Thymus (tissue), 11 donors: ENCODE results near the gene POPDC2. TPM values are rescaled to one million over a fixed set of nuclear protein-coding genes. Genes with fewer than 3 reads are reported as not detected.
A peak's percentile ranks its signal among the peaks of the same experiment; 100 is the strongest.

ENCODE experiments used
- DNase-seq, 9 donors: peaks; one replicate each; pipeline ENCODE4 v3.0.0-alpha.2; 2013; ENCODE audit warnings: low spot score in 9 of 9, low read depth in 6 of 9, missing footprints in 1 of 9
- H3K27ac ChIP-seq, 2 donors: one replicate each; pipeline ENCODE4 v1.5.1; 2013; ENCODE audit warnings: control low read depth in 1 of 2, low read depth in 1 of 2, low read length in 1 of 2, mild to moderate bottlenecking in 1 of 2, moderate library complexity in 1 of 2
- H3K27me3 ChIP-seq, 2 donors: one replicate each; pipeline ENCODE4 v1.5.1; 2013; ENCODE audit warnings: low read length in 1 of 2; ENCODE audit not compliant: control insufficient read depth in 2 of 2, insufficient read depth in 1 of 2
- H3K36me3 ChIP-seq, 2 donors: one replicate each; pipeline ENCODE4 v1.5.1; 2013; ENCODE audit warnings: low read length in 1 of 2, mild to moderate bottlenecking in 1 of 2, moderate library complexity in 1 of 2; ENCODE audit not compliant: control insufficient read depth in 2 of 2, insufficient read depth in 2 of 2
- H3K4me1 ChIP-seq, 2 donors: one replicate each; pipeline ENCODE4 v1.5.1; 2013; ENCODE audit warnings: low read length in 2 of 2; ENCODE audit not compliant: control insufficient read depth in 2 of 2, insufficient read depth in 2 of 2
- H3K4me3 ChIP-seq, 2 donors: one replicate each; pipeline ENCODE4 v1.5.1; 2013; ENCODE audit warnings: low read length in 2 of 2, control low read depth in 1 of 2, mild to moderate bottlenecking in 1 of 2
- H3K9me3 ChIP-seq, 2 donors: one replicate each; pipeline ENCODE4 v1.5.1; 2013; ENCODE audit warnings: low read length in 1 of 2, mild to moderate bottlenecking in 1 of 2; ENCODE audit not compliant: control insufficient read depth in 2 of 2, insufficient read depth in 1 of 2
- WGBS: extraction: QIAGEN DNeasy Blood & Tissue Kit; methylation state at CpG from one replicate; pipeline ENCODE4 v1.1.7; 2013; 5-methylcytosine and 5-hydroxymethylcytosine counted together
- polyA plus RNA-seq: library from polyadenylated mRNA; stranded (reverse); fragments of 200-250 nt; gene quantifications from one replicate; pipeline ENCODE4 v1.2.3, GENCODE V29; 2013
- total RNA-seq: library from RNA; stranded (reverse); fragments of 120-200 nt; gene quantifications from one replicate; pipeline ENCODE4 v1.2.4, GENCODE V29; 2013
- donor health status: healthy.

The POPDC2 gene
- total and polyA plus RNA-seq, 2 donors = 3.0 to 8.4 TPM

- Histone ChIP-seq H3K4me3 (no peak overlapping the region), H3K27me3 (no peaks in the 10 kb centered on the region), H3K27ac (no peak overlapping the region), H3K4me1 (peaks cover 0 to 12% of the 10 kb centered on the region in 2 donors), H3K36me3 (peaks cover 0 to 3% of the 10 kb centered on the region in 2 donors), H3K9me3 (no peaks in the 10 kb centered on the region)
- DNase-seq = no peak
- WGBS = 90% methylated on average over 1 of the region's 1 CpG
Observed at GRCh38 chr3:119636249-119636648, 24.1 kb downstream of the POPDC2 start.

- Histone ChIP-seq H3K4me1 (peaks cover 0 to 12% of the 10 kb centered on the region in 2 donors), H3K27me3 (no peaks in the 10 kb centered on the region), H3K27ac (no peak overlapping the region), H3K4me3 (no peak overlapping the region), H3K9me3 (no peaks in the 10 kb centered on the region), H3K36me3 (peaks cover 0 to 3% of the 10 kb centered on the region in 2 donors)
- DNase-seq = no peak
- WGBS = 94% methylated on average over 10 of the region's 10 CpGs
Observed at GRCh38 chr3:119635719-119636118, 24.7 kb downstream of the POPDC2 start.

- no peaks in the 10 kb centered on the region for H3K27me3 ChIP-seq
- 87% methylated on average over 4 of the region's 4 CpGs for WGBS
- H3K27ac ChIP-seq = no peak overlapping the region
- peaks cover 0 to 3% of the 10 kb centered on the region in 2 donors for H3K4me1 ChIP-seq
- DNase-seq = no peak
- no peaks in the 10 kb centered on the region for H3K36me3 ChIP-seq
- no peak overlapping the region for H3K4me3 ChIP-seq
- no peaks in the 10 kb centered on the region for H3K9me3 ChIP-seq
Observed at GRCh38 chr3:119632829-119633228, 27.6 kb downstream of the POPDC2 start.

- Histone ChIP-seq H3K36me3 (no peaks in the 10 kb centered on the region), H3K27me3 (no peaks in the 10 kb centered on the region), H3K9me3 (no peaks in the 10 kb centered on the region), H3K4me3 (no peak overlapping the region), H3K27ac (no peak overlapping the region), H3K4me1 (no peaks in the 10 kb centered on the region)
- 94% methylated on average over 4 of the region's 4 CpGs for WGBS
- DNase-seq = no peak
Observed at GRCh38 chr3:119632216-119632615, 28.2 kb downstream of the POPDC2 start.

GRCh38 chr3:119631516-119631915 is 28.9 kb downstream of the POPDC2 start:
- WGBS = 94% methylated on average over 3 of the region's 3 CpGs

GRCh38 chr3:119630880-119631329 is 29.5 kb downstream of the POPDC2 start:
- Histone ChIP-seq H3K36me3 (no peaks in the 10 kb centered on the region), H3K27ac (no peak overlapping the region), H3K9me3 (no peaks in the 10 kb centered on the region), H3K4me3 (no peak overlapping the region), H3K4me1 (peaks cover 0 to 2% of the 10 kb centered on the region in 2 donors), H3K27me3 (no peaks in the 10 kb centered on the region)
- DNase-seq = no peak
- WGBS = 95% methylated on average over 7 of the region's 7 CpGs

More at GRCh38 chr3:119631516-119631915, 28.9 kb downstream of the POPDC2 start:
- peaks cover 0 to 2% of the 10 kb centered on the region in 2 donors for H3K4me1 ChIP-seq
- H3K9me3 ChIP-seq = no peaks in the 10 kb centered on the region
- no peak overlapping the region for H3K27ac ChIP-seq
- DNase-seq = no peak
- no peaks in the 10 kb centered on the region for H3K27me3 ChIP-seq
- H3K4me3 ChIP-seq = no peak overlapping the region
- H3K36me3 ChIP-seq = no peaks in the 10 kb centered on the region

GRCh38 chr3:119630128-119630879 is 30.1 kb downstream of the POPDC2 start:
- peaks cover 0 to 2% of the 10 kb centered on the region in 2 donors for H3K4me1 ChIP-seq
- DNase-seq = no peak
- no peak overlapping the region for H3K4me3 ChIP-seq
- WGBS = 89% methylated on average over 8 of the region's 8 CpGs
- no peaks in the 10 kb centered on the region for H3K27me3 ChIP-seq
- peak overlapping the region in 1 of 2 donors; percentile 71 for H3K27ac ChIP-seq
- H3K36me3 ChIP-seq = no peaks in the 10 kb centered on the region
- H3K9me3 ChIP-seq = no peaks in the 10 kb centered on the region

- H3K27ac ChIP-seq = peak overlapping the region; percentile 47 to 52
- DNase-seq = peak in 1 of 9 donors; percentile 22
- H3K4me3 ChIP-seq = no peak overlapping the region
- no peaks in the 10 kb centered on the region for H3K9me3 ChIP-seq
- H3K4me1 ChIP-seq = peaks cover 0 to 2% of the 10 kb centered on the region in 2 donors
- H3K27me3 ChIP-seq = no peaks in the 10 kb centered on the region
- WGBS = 92% methylated on average over 1 of the region's 1 CpG
- H3K36me3 ChIP-seq = no peaks in the 10 kb centered on the region
Observed at GRCh38 chr3:119628816-119629445, 31.5 kb downstream of the POPDC2 start.

GRCh38 chr3:119628390-119628789 is 32.0 kb downstream of the POPDC2 start:
- WGBS = 44% methylated on average over 4 of the region's 4 CpGs
- Histone ChIP-seq H3K4me1 (peaks cover 0 to 2% of the 10 kb centered on the region in 2 donors), H3K27me3 (no peaks in the 10 kb centered on the region)

More at GRCh38 chr3:119628390-119628789, 32.0 kb downstream of the POPDC2 start:
- Histone ChIP-seq H3K9me3 (no peaks in the 10 kb centered on the region), H3K36me3 (no peaks in the 10 kb centered on the region), H3K27ac (peak overlapping the region in 1 of 2 donors; percentile 52), H3K4me3 (no peak overlapping the region)
- DNase-seq = no peak
